B cell (primary cell): ENCODE results near the gene PRXL2A. TPM values are rescaled to one million over a fixed set of nuclear protein-coding genes. Genes with fewer than 3 reads are reported as not detected.

ENCODE experiments used
- ATAC-seq: fragments of 200-7000 bp; cut with Tn5 transposase; one replicate; pipeline ENCODE4 v1.10.0; 2021; ENCODE audit warnings: low read depth, mild to moderate bottlenecking, moderate number of reproducible peaks, moderate library complexity
- CTCF ChIA-PET: fragments of 350-600 bp; sonication (Branson Sonifier 250); formaldehyde crosslinking; loops from one replicate; lab custom pipeline; 2021; ENCODE audit warnings: antibody characterized with exemption, inconsistent platforms; lab: Charles Lee
- POLR2A ChIA-PET: fragments of 350-600 bp; sonication (Branson Sonifier 250); formaldehyde crosslinking; loops from one replicate; lab custom pipeline; 2021; ENCODE audit warnings: antibody characterized with exemption; lab: Charles Lee
- DNase-seq: peaks from one replicate; pipeline ENCODE4 v3.0.0; 2013
- H2AFZ ChIP-seq: 2 replicates; pipeline ENCODE4 v1.6.1; 2012; ENCODE audit warnings: mild to moderate bottlenecking, low read depth, low read length; ENCODE audit not compliant: insufficient read depth, poor library complexity, severe bottlenecking
- H3K27ac ChIP-seq, 2 donors: 1 replicate in 1 of 2; 2 replicates in 1 of 2; pipeline ENCODE4 v1.5.1; 2012 to 2013; ENCODE audit warnings: low read length in 2 of 2, mild to moderate bottlenecking in 2 of 2, moderate library complexity in 1 of 2
- H3K27me3 ChIP-seq, 4 experiments: fragments of 200-600 bp in 1 of 4; sonication (generic) in 1 of 4; replicated peaks in 1 of 4; 1 replicate in 2 of 4; 2 replicates in 2 of 4; pipeline versions ENCODE4 v1.6.1 to v1.7.0; 2013 to 2016; ENCODE audit warnings: low read length in 3 of 4, mild to moderate bottlenecking in 2 of 4, mixed read lengths in 1 of 4, moderate library complexity in 1 of 4; ENCODE audit not compliant: insufficient read depth in 4 of 4, control insufficient read depth in 3 of 4; ENCODE audit errors: control extremely low read depth in 1 of 4
- H3K36me3 ChIP-seq, 2 experiments: replicated peaks in 1 of 2; 1 replicate in 1 of 2; 2 replicates in 1 of 2; pipeline versions ENCODE4 v1.6.1 to v1.7.1; 2013; ENCODE audit warnings: low read length in 1 of 2; ENCODE audit not compliant: insufficient read depth in 2 of 2, control insufficient read depth in 1 of 2; ENCODE audit errors: control extremely low read depth in 1 of 2, extremely low read depth in 1 of 2
- H3K4me1 ChIP-seq, 2 donors: fragments of 200-600 bp in 1 of 2; sonication (generic) in 1 of 2; 1 replicate in 1 of 2; 2 replicates in 1 of 2; pipeline versions ENCODE4 v1.5.1 to v1.6.1; 2013 to 2017; ENCODE audit warnings: low read length in 2 of 2; ENCODE audit not compliant: control insufficient read depth in 2 of 2, insufficient read depth in 2 of 2
- H3K4me2 ChIP-seq: replicated peaks from 2 replicates; pipeline ENCODE3; 2012; ENCODE audit warnings: mild to moderate bottlenecking, low read depth, low read length; ENCODE audit not compliant: poor library complexity, severe bottlenecking
- H3K4me3 ChIP-seq, 5 experiments: fragments of 200-600 bp in 1 of 5; sonication (generic) in 1 of 5; 1 replicate in 3 of 5; 2 replicates in 2 of 5; pipeline versions ENCODE4 v1.5.1 to v1.7.0; 2011 to 2016; ENCODE audit warnings: low read length in 4 of 5, mild to moderate bottlenecking in 4 of 5, low read depth in 2 of 5, control low read depth in 1 of 5, moderate library complexity in 1 of 5; ENCODE audit not compliant: insufficient read depth in 1 of 5; ENCODE audit errors: control extremely low read depth in 1 of 5, extremely low read depth in 1 of 5
- H3K79me2 ChIP-seq: fragments of 200-600 bp; sonication (generic); one replicate; pipeline ENCODE4 v1.6.0; 2016; ENCODE audit warnings: low read length; ENCODE audit not compliant: control insufficient read depth, insufficient read depth
- H3K9ac ChIP-seq: fragments of 200-600 bp; sonication (generic); 2 replicates; pipeline ENCODE4 v1.6.1; 2017; ENCODE audit warnings: mild to moderate bottlenecking, low read length, moderate library complexity
- H3K9me3 ChIP-seq, 3 donors: one replicate each; pipeline versions ENCODE4 v1.6.1 to v1.7.1; 2013; ENCODE audit warnings: low read length in 2 of 3; ENCODE audit not compliant: control insufficient read depth in 2 of 3, insufficient read depth in 1 of 3; ENCODE audit errors: control extremely low read depth in 1 of 3
- H4K20me1 ChIP-seq: 2 replicates; pipeline ENCODE4 v1.6.0; 2012; ENCODE audit warnings: mild to moderate bottlenecking, low read length; ENCODE audit not compliant: insufficient read depth, control insufficient read depth, poor library complexity, severe bottlenecking
- H3K27ac Mint-ChIP-seq: one replicate; pipeline ENCODE4 v1.8.0; 2021; ENCODE audit warnings: mixed read lengths
- H3K27me3 Mint-ChIP-seq: one replicate; pipeline ENCODE4 v1.8.0; 2021; ENCODE audit warnings: mixed read lengths
- H3K4me1 Mint-ChIP-seq: one replicate; pipeline ENCODE4 v1.8.0; 2021; ENCODE audit warnings: mixed read lengths
- H3K4me3 Mint-ChIP-seq: one replicate; pipeline ENCODE4 v1.8.0; 2021; ENCODE audit warnings: mixed read lengths
- H3K9me3 Mint-ChIP-seq: one replicate; pipeline ENCODE4 v1.8.0; 2022; ENCODE audit warnings: mixed read lengths; ENCODE audit not compliant: insufficient read depth
- EZH2 ChIP-seq: IDR thresholded peaks from 2 replicates; pipeline ENCODE4 v1.6.1; 2012; ENCODE audit warnings: borderline replicate concordance, low read depth, mild to moderate bottlenecking, moderate library complexity, low read length; ENCODE audit not compliant: insufficient read depth, poor library complexity, severe bottlenecking
- WGBS: methylation state at CpG from one replicate; pipeline ENCODE4 v1.1.5; 2013; ENCODE audit warnings: missing lambda C conversion rate; ENCODE audit not compliant: insufficient coverage; 5-methylcytosine and 5-hydroxymethylcytosine counted together
- intact Hi-C: fragments of 100-400 bp; cut with micrococcal nuclease; formaldehyde crosslinking; loops from one replicate; pipeline ENCODE4 v1.10.0; 2022
- polyA plus RNA-seq: library from polyadenylated mRNA; depleted of rRNA; stranded (reverse); fragments of >200 nt; gene quantifications from 2 replicates; pipeline ENCODE4 v1.2.3, GENCODE V29; 2012
- total RNA-seq, 2 donors: library from RNA; stranded (reverse); fragments of 120-200 nt in 1 of 2; gene quantifications; 1 replicate in 1 of 2; 2 replicates in 1 of 2; pipeline versions ENCODE4 v1.2.3 to v1.2.4, GENCODE V29; 2013 to 2022
- TF ChIP-seq, protein P1 (sequence below): fragments of 200-600 bp; IDR thresholded peaks from one replicate; pipeline ENCODE4 v1.8.0; 2022; ENCODE audit warnings: antibody characterized with exemption, mild to moderate bottlenecking

The PRXL2A gene
- total and polyA plus RNA-seq, 2 donors (not counting 1 experiment from before 2014, with no cell fraction given), result 2.8 to 9.4 TPM

DNA sequence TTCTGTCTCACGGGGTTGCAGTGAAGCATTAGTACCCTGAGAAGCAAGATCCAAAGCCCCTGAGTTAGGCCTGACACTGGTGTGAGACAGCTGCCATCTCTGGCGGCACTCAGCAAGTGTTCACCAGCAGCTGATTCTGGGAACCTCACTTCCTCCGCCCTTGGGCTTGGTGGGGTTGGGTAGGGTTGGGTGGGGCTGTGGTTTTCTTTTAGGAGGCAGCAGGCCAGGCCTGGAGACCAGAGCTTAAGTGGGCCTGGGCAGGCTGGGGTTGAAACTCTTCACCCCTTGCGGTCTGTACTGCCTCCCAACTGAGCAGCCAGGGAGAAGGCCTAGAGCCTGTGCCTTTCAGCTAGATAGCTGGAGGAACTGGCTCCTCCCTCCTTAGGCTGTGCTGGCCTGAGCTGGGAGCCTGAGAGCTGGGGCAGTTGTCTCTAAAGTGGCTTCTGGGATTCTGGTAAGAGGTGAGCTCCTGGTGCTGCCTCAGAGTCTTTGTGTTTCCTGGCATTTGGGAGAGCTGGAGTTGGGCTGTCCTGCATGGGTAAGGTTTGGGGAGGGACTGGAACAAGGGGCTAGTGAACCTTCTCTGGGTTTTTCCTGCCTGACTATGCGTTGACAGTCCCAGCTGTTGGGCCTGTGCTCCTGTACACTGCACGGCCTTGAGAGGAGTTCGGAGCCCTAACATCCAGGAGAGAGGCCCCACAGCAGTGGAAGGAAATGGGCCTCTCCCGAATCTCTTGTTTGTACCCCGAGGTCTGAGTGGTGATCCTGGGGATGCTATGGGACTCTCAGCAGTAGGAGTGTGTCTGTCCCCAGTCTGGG lies 50.9 kb downstream of the PRXL2A start:
- Histone ChIP-seq H3K36me3 (no peaks in the 10 kb centered on the region), H3K4me2 (peak overlapping the region; percentile 68), H3K4me3 (peak overlapping the region in 3 of 5 experiments; percentile 8 to 34 (median 12)), H3K9me3 (no peaks in the 10 kb centered on the region), H3K27me3 (no peaks in the 10 kb centered on the region), H2AFZ (peak overlapping the region; percentile 48), H3K4me1 (peaks cover 84 to 94% of the 10 kb centered on the region in 2 donors), H3K27ac (peak overlapping the region; percentile 48 to 58), H4K20me1 (peaks cover 62% of the 10 kb centered on the region), H3K9ac (peak overlapping the region; percentile 44), H3K79me2 (peaks cover 90% of the 10 kb centered on the region)
- ChIA-PET CTCF (interaction anchor here (0.8 to 4.0 kb wide), 7 partner anchors 9 to 80 kb away, joined by 3 to 29 read pairs (median 5); partner anchors contain the start of gene PRXL2A), POLR2A (interaction anchor here (0.5 to 1.1 kb wide), 5 partner anchors 9 to 71 kb away, joined by 3 to 8 read pairs (median 3); no protein-coding TSS in a partner anchor)
- WGBS, result 33% methylated on average over 8 of the region's 9 CpGs
- no peak for TF ChIP-seq EZH2
- TF ChIP-seq, protein P1, sequence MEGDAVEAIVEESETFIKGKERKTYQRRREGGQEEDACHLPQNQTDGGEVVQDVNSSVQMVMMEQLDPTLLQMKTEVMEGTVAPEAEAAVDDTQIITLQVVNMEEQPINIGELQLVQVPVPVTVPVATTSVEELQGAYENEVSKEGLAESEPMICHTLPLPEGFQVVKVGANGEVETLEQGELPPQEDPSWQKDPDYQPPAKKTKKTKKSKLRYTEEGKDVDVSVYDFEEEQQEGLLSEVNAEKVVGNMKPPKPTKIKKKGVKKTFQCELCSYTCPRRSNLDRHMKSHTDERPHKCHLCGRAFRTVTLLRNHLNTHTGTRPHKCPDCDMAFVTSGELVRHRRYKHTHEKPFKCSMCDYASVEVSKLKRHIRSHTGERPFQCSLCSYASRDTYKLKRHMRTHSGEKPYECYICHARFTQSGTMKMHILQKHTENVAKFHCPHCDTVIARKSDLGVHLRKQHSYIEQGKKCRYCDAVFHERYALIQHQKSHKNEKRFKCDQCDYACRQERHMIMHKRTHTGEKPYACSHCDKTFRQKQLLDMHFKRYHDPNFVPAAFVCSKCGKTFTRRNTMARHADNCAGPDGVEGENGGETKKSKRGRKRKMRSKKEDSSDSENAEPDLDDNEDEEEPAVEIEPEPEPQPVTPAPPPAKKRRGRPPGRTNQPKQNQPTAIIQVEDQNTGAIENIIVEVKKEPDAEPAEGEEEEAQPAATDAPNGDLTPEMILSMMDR, result no peak
- H3K4me3 Mint-ChIP-seq, result peak overlapping the region; percentile 68
- ATAC-seq, result peak; percentile 11
- H3K9me3 Mint-ChIP-seq, result no peaks in the 10 kb centered on the region
- peak overlapping the region; percentile 90 for H3K27ac Mint-ChIP-seq
- intact Hi-C loops, result no loop called here
- peak; percentile 66 for DNase-seq
- H3K4me1 Mint-ChIP-seq, result peaks cover 89% of the 10 kb centered on the region
- H3K27me3 Mint-ChIP-seq, result no peaks in the 10 kb centered on the region
